ENCODE data around the gene KLHL3.

The KLHL3 gene

DNA sequence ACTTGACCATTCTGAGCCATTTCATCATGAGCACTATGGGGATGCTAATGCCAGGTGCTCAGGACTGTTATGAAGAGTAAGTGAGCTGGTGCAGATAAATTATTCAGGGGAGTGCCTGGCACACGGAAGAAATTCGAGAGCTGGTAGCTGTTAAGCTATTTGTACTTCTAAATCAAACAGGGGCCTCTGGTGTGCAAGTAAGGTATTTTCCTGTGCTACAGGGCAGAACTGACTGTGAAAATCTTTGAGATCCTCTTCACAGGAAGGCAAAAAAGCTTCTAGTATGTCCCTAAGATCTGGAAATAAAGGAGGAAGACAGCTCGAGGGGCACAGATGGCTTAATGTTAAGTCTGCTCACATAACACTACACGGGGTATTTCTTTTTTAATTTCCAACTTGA is 130.5 kb downstream of the KLHL3 start:
- no peak for DNase-seq

DNA sequence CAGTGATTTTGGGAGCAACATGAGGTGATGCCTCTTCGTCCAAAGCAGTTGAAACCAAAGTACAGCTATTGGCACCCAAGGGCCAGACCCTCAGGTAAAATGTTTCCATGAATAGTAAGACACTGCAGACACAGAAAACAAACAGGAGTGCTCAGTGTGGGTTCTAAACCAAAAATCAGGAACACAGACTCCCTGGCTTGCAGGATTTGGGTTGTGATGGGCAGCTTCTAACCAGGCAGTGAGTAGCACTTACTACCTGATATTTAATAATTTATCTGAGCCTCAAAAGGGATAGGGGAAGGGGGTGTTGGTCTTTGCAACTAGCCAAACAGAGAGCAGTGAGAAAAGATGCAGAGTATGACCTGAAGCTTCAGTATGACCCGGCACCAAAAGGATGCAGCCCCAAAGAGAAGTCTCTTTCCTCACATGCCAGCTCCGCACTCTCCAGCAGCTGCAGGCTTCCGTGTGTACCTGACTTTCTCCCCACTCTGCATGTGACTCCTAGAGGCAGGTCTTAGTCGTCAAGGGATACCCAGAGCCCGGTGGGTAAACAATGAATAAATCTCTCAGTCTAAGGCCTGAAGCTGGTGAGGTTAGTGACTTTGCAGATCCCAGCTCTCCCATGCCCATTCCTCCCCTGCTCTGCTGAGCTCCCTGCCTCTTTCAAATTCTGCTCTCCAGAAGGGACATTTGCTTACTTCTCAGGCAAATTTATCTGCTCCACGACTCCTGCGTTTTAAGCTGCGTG is 131.4 kb downstream of the KLHL3 start:
- no peak for DNase-seq

DNA sequence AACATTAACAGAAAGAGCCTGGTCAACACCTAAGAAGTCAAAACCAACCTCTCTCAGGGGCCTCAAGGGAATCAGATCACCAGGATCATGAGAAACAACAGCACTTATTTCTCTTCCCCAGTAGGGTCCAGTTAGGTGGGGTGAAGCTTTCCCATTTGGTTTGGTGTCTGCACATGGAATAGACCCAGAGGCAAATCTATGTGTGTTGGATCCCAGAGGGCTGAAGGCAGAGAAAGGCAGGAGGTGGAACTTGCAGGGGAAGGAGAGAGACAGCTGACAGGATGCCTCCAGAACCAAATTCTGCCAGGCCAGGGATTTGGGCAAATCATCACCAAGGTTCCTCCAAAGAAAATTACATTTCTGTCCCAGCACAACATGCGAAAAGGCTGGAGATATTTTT is 132.0 kb downstream of the KLHL3 start:
- DNase-seq: no peak

DNA sequence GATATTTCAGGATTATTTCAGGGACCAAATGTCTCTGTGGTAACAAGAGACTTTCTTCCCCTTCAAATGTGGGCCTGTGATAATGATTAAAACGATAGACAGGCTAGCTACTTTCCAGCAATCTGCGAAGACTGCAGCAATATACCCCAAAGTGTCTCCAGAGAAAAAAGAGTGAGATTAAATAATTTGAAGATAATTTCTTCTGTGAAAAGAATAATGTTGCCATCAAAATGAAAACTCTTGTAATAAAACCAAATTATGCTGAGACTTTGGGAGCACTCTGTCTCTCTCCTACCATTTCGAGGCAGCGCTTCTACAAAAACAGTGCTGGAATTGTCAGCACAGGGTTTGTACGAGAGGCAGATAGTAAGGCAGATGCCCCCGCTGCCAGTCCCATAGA is 132.5 kb downstream of the KLHL3 start:
- DNase-seq: no peak

DNA sequence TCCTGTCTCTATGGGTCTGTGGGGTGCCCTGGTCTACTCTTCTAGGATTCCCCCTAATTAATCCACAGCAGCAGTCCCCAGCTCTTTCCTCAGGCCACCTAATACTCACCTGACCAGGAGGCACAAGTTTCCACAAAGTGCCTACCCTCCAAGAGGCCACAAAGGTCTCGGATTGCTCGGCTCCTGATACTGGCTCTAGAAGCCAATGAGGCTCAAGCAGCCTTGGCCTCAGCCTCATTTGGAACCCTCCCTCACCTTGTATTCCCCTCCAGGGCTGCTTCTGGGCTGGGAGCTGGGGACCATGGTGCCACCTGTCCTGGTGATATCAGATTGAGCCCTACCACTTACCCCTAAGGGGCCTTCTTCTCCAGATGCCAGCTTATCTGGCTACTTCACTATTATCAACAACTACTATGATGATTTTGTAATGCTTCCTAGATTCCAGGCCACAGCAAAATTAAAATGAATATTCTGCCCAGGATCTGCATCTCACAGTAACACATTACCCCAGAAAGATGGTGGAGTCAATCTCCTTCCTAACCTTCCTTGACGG is 133.1 kb downstream of the KLHL3 start:
- DNase-seq: no peak

DNA sequence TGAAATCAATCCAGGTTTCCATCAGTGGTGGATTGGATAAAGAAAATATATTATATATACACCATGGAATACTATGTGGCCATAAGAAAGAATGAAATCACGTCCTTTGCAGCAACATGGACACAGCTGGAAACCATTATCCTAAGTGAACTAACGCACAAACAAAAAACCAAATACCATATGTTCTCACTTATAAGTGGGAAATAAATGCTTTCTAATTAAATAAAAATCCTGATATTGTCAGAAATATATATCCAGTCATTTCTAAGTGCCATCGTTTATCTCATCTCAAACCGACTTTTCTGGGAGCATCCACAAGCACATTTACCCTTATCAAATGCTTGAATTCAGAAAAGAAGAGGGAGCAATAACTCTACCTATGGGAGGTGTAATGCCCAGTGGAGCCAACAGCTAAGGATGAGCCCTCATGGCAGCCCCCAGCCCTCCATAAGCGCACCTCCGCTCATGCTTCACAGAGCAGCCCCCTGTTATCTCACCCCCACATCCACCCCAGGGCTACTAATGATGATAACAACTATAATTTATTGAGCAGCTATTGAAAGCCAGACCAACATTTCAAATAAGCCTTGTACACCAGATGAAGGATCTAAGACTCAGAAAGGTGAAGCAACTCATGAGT is 135.0 kb downstream of the KLHL3 start:
- no peak for DNase-seq

DNA sequence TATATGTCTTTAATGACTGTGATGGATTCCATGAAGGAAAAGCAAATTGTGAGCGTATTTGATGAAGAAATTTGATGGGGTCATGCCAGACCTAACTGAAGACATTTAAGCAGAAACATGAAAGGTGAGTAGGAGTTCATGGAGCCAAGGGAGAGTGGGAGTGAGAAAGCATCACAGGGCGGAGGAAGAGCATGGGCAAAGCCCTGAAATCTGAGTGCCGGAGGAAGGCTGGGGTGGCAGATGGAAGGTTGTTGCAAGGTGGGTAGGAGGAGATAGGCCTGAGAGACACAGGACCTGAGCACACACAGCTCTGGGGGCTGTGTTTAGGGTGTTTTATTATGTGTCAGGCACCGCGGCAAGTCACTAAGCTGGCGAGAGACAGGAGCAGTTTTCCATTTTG is 136.4 kb downstream of the KLHL3 start:
- DNase-seq: no peak

DNA sequence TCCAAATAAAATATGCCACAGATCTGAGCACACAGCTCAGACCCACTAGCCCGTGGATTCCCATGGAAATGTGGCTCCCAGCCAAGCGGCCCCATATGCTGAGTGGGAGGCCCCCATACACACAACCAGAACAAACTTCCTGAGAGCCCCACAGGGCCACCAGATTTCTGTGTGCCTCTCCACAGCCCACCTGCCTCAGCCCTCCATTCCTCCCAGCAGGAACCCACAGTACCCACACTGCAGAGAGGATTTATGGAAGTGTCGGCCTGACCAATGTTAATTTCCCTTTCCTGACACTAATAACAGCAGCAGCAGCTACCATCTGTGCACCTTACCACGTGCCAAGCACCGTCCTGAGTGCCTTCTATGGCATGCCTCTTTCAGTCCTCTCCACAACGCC is 137.5 kb downstream of the KLHL3 start:
- DNase-seq: no peak

DNA sequence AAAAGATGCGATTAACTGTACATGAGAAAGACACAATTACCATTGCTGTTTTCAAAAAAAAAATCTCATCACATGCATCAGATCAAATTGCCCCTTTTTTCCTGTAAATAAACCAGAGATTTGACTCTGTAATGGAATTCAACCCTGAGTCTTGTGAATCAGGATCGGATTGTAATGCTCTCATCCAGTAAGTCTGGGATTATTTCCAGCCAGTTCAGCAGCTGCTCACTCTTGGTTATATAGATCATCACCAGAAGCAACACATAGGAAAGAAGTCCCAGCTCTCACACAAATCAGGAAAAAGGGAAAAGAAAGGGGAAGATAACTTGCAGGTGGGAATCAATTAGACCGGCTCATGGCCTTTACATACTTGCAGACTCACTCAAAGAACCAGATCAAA is 138.9 kb downstream of the KLHL3 start:
- no peak for DNase-seq

DNA sequence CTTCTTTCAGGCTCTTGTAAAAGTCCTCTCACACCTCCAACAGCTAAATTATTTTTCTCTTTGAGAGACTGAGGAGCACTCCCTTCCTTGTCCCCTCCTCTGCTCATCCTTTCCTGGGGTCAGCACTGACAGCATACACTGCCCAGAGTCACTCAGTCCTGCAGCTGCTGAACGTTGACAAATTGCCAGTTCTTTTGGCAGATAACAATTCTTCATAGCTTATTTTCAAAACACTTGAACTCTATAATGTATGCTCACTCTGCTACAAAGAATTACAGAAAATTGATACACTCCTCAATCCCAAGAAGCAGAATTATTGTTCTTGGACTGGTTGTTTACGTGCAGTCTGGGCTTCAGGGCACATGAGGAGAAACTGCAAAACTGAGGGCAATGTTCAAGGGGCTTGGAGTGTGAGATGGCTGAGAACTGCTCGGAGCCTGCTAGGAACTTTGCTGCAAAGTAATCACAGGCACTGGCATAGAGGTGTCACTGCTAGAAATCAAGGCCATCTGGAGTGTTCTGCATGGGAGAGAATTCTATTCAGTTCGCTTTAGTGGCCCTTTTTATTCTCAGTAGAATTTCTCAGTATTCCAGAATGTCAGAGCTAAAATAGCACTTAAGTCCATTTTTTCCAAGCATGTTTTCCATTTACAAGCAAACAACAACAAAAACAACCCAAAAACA is 140.4 kb downstream of the KLHL3 start:
- DNase-seq: no peak

DNA sequence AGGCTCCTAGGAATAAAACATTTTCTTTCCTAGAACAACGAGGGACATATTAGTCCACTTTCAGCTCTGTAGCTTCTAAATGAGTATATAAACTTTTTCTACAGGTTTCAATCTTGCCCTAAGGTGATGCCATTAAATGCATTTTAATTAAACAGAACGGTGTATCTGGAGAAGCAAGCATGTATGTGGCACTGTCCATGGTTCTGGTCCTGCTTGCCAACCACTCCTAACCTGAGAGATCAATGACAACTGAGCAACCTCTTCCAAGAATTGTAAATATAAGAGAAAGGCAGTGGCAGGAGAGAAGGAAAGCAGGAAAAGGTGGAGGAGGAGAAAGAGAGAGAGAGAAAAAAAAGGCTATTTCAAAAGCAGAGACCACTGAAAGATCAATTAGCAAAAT is 141.2 kb downstream of the KLHL3 start:
- no peak for DNase-seq

DNA sequence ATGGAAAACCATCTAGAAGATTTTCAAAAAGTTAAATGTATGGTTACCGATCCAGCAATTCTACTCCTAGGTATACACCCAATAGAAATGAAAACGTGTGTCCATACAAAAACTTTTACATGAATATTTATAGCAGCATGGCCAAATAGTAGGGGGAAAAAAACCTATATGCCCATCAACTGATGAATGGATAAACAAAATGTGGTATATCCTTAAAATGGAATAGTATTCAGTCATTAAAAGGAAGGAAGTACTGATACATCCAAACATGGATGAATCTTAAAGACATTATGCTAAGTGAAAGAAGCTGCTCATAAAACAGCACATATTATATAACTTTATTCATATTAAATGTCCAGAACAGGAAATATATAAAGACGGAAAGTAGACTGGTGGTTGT is 143.6 kb downstream of the KLHL3 start:
- no peak for DNase-seq

DNA sequence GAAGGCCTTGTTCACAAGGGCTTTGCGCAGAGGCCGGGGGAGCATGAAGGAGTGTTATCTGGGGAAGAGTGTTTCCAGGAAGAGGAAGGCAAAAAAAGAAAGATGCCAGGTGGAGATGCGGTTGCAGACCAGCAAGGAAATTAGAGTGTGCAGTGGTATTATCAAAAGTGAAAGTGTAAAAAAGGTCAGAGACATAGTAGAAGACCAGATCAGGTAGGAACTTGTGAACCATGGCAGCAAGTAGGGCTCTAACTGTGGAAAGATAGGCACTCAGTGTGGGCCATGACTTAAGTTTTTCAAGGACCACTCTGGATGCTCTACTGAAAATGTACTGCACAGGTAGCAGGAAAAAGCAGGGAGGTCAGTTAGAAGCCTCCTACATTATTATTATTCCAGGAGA is 146.7 kb downstream of the KLHL3 start:
- DNase-seq: no peak

DNA sequence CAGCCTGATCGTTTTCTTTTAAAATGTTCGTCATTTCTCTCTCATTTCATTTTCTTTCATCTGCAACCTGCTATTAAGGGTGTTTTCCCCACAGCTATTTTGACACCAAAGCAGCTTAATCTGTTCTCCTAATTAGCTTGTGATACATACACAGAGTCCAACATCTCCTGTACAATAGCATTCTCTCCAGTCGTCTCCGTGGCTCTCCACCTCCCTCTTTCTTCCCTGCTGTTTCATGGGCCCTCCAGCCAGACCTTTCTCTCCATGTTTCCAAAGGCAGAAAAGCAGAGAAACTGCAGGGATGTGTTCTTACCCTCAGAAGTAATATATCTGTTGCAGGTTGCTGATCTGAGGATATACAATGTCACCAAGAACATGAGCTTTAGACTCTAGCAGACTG is 148.0 kb downstream of the KLHL3 start:
- no peak for DNase-seq

DNA sequence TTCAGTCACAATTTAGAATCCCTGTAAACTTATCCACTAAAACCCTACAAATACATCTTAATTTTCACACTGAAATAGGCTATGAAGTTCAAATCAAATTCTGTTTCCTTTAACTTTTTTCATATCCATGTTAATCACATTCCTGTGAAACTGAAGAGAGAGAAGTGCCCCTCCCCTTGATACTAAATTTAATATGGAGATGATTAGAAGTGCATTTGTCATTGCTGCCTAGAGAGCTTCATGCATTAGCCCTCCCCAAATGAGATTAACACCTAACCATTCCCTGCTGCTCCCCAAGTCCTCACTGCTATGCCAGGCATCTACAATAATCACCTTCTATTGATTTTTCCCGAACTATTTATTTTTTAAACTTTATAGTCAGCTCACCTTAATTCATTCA is 151.6 kb downstream of the KLHL3 start:
- no peak for DNase-seq

DNA sequence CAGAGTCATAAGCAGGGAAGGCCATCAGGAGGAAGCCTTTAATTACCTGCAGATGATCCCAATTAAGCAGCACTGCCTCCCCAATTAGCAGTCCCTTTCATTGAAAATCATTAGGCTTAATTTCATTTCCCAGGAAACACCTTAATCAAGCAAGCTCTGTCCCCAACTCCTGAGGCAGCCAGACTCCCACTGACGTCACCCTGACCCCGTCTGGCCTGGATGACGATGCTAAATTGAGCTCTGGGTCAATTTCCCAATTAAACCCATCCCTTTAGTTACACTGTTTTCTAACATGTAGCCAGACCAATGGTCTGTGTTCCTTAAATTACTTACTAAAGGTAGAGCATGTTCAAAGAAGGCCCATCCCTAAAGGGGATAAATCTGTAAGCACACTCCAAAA is 152.8 kb downstream of the KLHL3 start:
- no peak for DNase-seq

DNA sequence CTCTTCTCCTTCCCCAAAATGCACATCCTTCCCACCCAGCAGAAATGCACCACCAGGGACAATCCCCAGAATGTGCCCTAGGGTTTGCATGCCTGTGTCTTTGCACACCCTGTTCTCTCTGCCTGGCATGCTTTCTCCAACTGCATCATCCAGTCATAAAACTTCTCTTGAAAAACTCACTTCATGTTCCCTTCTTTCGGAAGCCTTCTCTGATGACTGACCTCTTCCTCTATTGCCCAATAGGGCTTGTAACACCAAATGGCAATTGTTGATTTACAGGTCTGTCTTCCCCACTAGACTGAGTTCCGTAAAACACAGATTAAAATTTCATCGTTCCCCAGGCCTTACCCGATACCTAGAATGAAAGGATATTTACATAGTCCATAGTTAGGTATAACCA is 153.7 kb downstream of the KLHL3 start:
- DNase-seq: no peak

DNA sequence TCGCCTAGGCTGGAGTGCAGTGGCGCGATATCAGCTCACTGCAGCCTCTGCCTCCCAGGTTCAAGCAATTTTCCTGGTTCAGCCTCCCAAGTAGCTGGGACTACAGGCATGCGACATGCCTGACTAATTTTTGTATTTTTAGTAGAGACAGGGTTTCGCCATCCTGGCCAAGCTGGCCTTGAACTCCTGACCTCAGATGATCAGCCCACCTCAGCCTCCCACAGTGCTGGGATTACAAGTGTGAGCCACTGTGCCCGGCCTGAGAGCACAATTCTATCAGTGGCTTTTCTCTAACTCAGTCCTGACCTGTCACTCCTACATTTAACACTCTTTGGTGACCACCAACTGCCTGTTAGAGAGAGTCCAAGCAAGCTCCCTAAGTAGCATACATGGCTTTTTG is 154.1 kb downstream of the KLHL3 start:
- no peak for DNase-seq

DNA sequence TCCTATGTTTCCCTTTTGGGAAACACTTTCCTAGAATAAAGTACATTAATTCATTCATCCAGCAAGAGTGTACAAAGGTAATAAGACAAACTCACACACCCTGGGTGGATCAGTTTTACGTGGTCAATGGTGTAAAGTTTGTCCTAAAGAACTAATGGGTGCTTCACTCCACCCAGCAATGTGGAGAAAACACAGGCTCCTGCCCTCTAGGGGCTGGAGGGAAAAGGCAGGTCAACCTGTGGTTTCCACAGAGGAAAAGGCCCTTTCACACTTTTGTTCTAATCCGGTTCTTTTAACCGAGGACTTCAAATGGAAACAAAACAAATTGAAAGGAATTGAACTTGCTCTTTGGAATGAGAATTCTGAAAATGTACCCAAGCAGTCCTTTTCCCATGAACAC is 155.9 kb downstream of the KLHL3 start:
- no peak for DNase-seq

DNA sequence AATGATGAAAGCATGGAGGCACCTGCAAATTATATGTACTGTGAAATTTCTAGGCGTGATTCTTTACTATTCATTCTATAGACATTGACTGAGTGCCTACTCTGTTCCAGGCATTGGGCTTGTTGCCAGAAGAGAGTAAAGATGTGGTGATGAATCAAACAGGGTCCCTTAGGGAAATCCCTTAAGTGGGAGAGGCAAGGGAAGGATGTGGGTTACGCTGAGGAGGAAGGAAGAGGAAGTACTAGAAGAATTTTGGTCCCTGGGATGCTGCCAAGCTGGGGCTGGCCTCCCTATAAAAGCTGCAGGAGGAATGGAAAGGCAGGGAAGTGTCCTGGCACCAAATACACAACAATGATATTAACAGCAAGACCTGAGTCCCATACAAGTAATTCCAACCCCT is 160.0 kb downstream of the KLHL3 start:
- DNase-seq: no peak

DNA sequence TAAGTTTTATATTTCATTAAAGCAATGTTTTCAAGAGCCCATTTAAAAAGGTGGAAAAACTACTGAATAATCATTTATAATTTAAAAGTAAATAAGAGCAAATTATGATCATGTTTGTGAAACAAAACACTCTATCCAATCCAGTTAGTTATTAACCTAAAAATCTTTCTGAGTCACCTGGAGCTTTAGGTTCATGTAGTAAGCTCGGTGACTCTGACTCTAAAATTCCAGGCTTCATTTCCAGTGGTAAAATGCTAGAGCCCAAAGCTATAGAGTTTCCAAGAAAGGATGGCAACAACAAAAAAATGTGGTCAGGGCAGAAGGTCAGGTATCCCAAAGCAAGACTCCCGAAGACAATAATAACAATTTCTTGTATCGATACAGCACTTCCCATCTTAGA is 160.7 kb downstream of the KLHL3 start:
- no peak for DNase-seq

DNA sequence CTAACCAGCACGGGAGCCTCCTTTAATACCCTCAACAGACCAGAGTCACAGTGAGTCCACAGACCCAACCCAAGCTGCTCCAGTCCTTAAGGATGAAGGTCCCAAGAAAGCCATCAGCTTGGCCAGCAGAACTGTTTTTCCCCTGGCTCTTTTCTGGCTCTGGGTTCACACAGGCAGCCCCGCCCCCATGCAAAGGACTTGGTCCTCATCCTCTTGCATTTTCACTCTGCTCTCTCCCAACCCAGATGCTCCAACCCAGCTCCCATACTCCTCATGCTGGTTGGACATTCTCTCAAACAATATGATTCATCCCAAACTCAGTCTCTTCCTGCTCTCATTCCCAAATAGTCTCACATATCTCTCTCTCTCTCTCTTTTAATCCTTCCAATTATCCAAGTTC is 162.5 kb downstream of the KLHL3 start:
- no peak for DNase-seq

DNA sequence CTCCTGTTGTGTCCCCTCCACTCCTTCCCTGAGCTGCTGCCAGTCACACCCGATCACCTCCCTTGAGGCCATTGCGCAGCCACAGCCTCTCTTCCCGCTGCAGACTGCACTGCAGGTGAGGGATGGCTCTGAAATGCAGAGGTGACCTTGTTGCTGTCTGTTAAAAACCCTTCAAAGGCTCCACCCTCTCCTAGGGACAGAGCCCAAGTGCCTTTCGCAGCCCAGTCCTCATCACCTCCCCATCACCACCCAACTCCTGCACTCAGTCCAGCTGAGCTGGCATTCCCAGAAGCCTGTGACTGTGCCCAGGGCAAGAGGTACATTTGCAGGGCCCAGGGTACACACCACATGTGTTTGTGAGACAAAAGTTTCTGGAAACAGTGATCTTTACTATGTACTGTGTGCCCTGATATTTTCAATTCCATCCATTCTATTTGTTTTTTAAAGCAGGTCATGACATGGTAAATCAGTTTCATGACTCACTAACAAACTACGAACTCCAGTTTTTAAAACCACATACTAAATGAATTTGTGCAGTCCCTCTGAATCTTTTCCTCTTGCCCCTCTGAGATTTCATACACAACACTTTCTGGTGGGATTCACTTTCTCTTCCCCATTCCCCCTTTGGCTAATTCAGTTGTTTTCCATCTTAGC is 163.7 kb downstream of the KLHL3 start:
- no peak for DNase-seq

DNA sequence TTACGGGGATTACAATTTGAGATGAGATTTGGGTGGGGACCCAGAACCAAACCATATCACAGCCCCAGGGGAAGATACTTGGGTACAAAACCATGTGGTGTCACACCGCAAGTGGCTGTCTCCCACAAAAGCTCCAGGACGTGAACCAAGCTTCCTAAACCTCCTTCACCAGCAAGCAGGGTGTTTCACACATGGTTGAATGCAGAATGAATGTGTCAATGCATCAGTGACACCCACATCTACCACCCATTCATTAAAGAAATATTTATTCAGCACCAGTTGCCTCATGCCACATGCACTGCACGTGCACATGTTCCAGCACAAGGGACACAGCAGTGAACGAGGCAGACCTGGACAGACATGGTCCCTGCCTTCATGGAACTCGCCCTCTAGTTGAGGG is 165.8 kb downstream of the KLHL3 start:
- DNase-seq: no peak
